Measurements from ENCODE around the gene LPP.

LPP gene

GRCh38 chr3:188674595-188674994, 520.6 kb downstream of the LPP start:
- no peak overlapping the region for H3K9ac ChIP-seq (ENCODE audit: insufficient read length)
- H3K27ac ChIP-seq = peak overlapping the region; percentile 15; the same call in 1 of the 2 replicates
- H3K9me3 ChIP-seq (ENCODE audit: low read depth, low read length) = no peaks in the 10 kb centered on the region
- no peaks in the 10 kb centered on the region for H3K36me3 ChIP-seq (ENCODE audit: insufficient read depth, low read length)
- DNase-seq (ENCODE audit: low read depth, low spot score) = no peak
- no peak for TF ChIP-seq FOXP2 (optimal IDR thresholded peaks at IDR 0.05; ENCODE audit: control extremely low read depth, extremely low read length, insufficient read depth)
- no peak for TF ChIP-seq EZH2 (IDR thresholded peaks at IDR 0.05)
- TF ChIP-seq POLR2AphosphoS5 (IDR thresholded peaks at IDR 0.05; ENCODE audit: borderline replicate concordance, low read depth, low read length) = no peak
- H3K4me3 ChIP-seq = no peak overlapping the region

- Histone ChIP-seq H3K27ac (no peak overlapping the region), H3K36me3 (ENCODE audit: insufficient read depth, low read length) (no peaks in the 10 kb centered on the region), H3K9ac (ENCODE audit: insufficient read length) (no peak overlapping the region), H3K4me3 (no peak overlapping the region), H3K9me3 (ENCODE audit: low read depth, low read length) (no peaks in the 10 kb centered on the region)
- DNase-seq (ENCODE audit: low read depth, low spot score) = no peak
- TF ChIP-seq EZH2 (IDR thresholded peaks at IDR 0.05) (no peak), POLR2AphosphoS5 (IDR thresholded peaks at IDR 0.05; ENCODE audit: borderline replicate concordance, low read depth, low read length) (no peak), FOXP2 (optimal IDR thresholded peaks at IDR 0.05; ENCODE audit: control extremely low read depth, extremely low read length, insufficient read depth) (no peak)
Measured at GRCh38 chr3:188677344-188677743, 523.4 kb downstream of the LPP start.

GRCh38 chr3:188680189-188680588, 526.2 kb downstream of the LPP start:
- Histone ChIP-seq H3K9ac (ENCODE audit: insufficient read length) (no peak overlapping the region), H3K27ac (no peak overlapping the region), H3K4me3 (no peak overlapping the region), H3K9me3 (ENCODE audit: low read depth, low read length) (no peaks in the 10 kb centered on the region), H3K36me3 (ENCODE audit: insufficient read depth, low read length) (no peaks in the 10 kb centered on the region)
- TF ChIP-seq FOXP2 (optimal IDR thresholded peaks at IDR 0.05; ENCODE audit: control extremely low read depth, extremely low read length, insufficient read depth) (no peak), EZH2 (IDR thresholded peaks at IDR 0.05) (no peak), POLR2AphosphoS5 (IDR thresholded peaks at IDR 0.05; ENCODE audit: borderline replicate concordance, low read depth, low read length) (no peak)
- no peak for DNase-seq (ENCODE audit: low read depth, low spot score)

- Histone ChIP-seq H3K4me3 (no peak overlapping the region), H3K9ac (ENCODE audit: insufficient read length) (no peak overlapping the region), H3K9me3 (ENCODE audit: low read depth, low read length) (no peaks in the 10 kb centered on the region), H3K36me3 (ENCODE audit: insufficient read depth, low read length) (no peaks in the 10 kb centered on the region), H3K27ac (no peak overlapping the region)
- no peak for DNase-seq (ENCODE audit: low read depth, low spot score)
- TF ChIP-seq POLR2AphosphoS5 (IDR thresholded peaks at IDR 0.05; ENCODE audit: borderline replicate concordance, low read depth, low read length) (no peak), FOXP2 (optimal IDR thresholded peaks at IDR 0.05; ENCODE audit: control extremely low read depth, extremely low read length, insufficient read depth) (no peak), EZH2 (IDR thresholded peaks at IDR 0.05) (no peak)
Measured at GRCh38 chr3:188680605-188681004, 526.6 kb downstream of the LPP start.

- DNase-seq (ENCODE audit: low read depth, low spot score) = no peak
- Histone ChIP-seq H3K27ac (no peak overlapping the region), H3K9ac (ENCODE audit: insufficient read length) (no peak overlapping the region), H3K9me3 (ENCODE audit: low read depth, low read length) (no peaks in the 10 kb centered on the region), H3K4me3 (no peak overlapping the region), H3K36me3 (ENCODE audit: insufficient read depth, low read length) (no peaks in the 10 kb centered on the region)
- TF ChIP-seq EZH2 (IDR thresholded peaks at IDR 0.05) = no peak
- no peak for TF ChIP-seq FOXP2 (optimal IDR thresholded peaks at IDR 0.05; ENCODE audit: control extremely low read depth, extremely low read length, insufficient read depth)
- no peak for TF ChIP-seq POLR2AphosphoS5 (IDR thresholded peaks at IDR 0.05; ENCODE audit: borderline replicate concordance, low read depth, low read length)
Measured at GRCh38 chr3:188682316-188682715, 528.4 kb downstream of the LPP start.

- Histone ChIP-seq H3K27ac (no peak overlapping the region), H3K36me3 (ENCODE audit: insufficient read depth, low read length) (no peaks in the 10 kb centered on the region), H3K9ac (ENCODE audit: insufficient read length) (no peak overlapping the region), H3K9me3 (ENCODE audit: low read depth, low read length) (no peaks in the 10 kb centered on the region), H3K4me3 (no peak overlapping the region)
- no peak for DNase-seq (ENCODE audit: low read depth, low spot score)
- TF ChIP-seq POLR2AphosphoS5 (IDR thresholded peaks at IDR 0.05; ENCODE audit: borderline replicate concordance, low read depth, low read length) (no peak), EZH2 (IDR thresholded peaks at IDR 0.05) (no peak), FOXP2 (optimal IDR thresholded peaks at IDR 0.05; ENCODE audit: control extremely low read depth, extremely low read length, insufficient read depth) (no peak)
Measured at GRCh38 chr3:188683032-188683521, 529.1 kb downstream of the LPP start.

GRCh38 chr3:188684276-188684675, 530.3 kb downstream of the LPP start:
- no peak for DNase-seq (ENCODE audit: low read depth, low spot score)
- Histone ChIP-seq H3K9ac (ENCODE audit: insufficient read length) (no peak overlapping the region), H3K27ac (no peak overlapping the region), H3K9me3 (ENCODE audit: low read depth, low read length) (no peaks in the 10 kb centered on the region), H3K36me3 (ENCODE audit: insufficient read depth, low read length) (no peaks in the 10 kb centered on the region), H3K4me3 (no peak overlapping the region)
- TF ChIP-seq EZH2 (IDR thresholded peaks at IDR 0.05) = no peak

- Histone ChIP-seq H3K4me3 (no peak overlapping the region), H3K9me3 (ENCODE audit: low read depth, low read length) (no peaks in the 10 kb centered on the region), H3K27ac (no peak overlapping the region), H3K9ac (ENCODE audit: insufficient read length) (no peak overlapping the region), H3K36me3 (ENCODE audit: insufficient read depth, low read length) (no peaks in the 10 kb centered on the region)
- no peak for DNase-seq (ENCODE audit: low read depth, low spot score)
- no peak for TF ChIP-seq POLR2AphosphoS5 (IDR thresholded peaks at IDR 0.05; ENCODE audit: borderline replicate concordance, low read depth, low read length)
- no peak for TF ChIP-seq EZH2 (IDR thresholded peaks at IDR 0.05)
- TF ChIP-seq FOXP2 (optimal IDR thresholded peaks at IDR 0.05; ENCODE audit: control extremely low read depth, extremely low read length, insufficient read depth) = no peak
Measured at GRCh38 chr3:188685789-188686188, 531.8 kb downstream of the LPP start.

GRCh38 chr3:188686324-188686723, 532.4 kb downstream of the LPP start:
- no peak for TF ChIP-seq POLR2AphosphoS5 (IDR thresholded peaks at IDR 0.05; ENCODE audit: borderline replicate concordance, low read depth, low read length)
- TF ChIP-seq EZH2 (IDR thresholded peaks at IDR 0.05) = no peak
- TF ChIP-seq FOXP2 (optimal IDR thresholded peaks at IDR 0.05; ENCODE audit: control extremely low read depth, extremely low read length, insufficient read depth) = no peak
- no peaks in the 10 kb centered on the region for H3K9me3 ChIP-seq (ENCODE audit: low read depth, low read length)
- DNase-seq (ENCODE audit: low read depth, low spot score) = no peak
- no peaks in the 10 kb centered on the region for H3K36me3 ChIP-seq (ENCODE audit: insufficient read depth, low read length)
- no peak overlapping the region for H3K9ac ChIP-seq (ENCODE audit: insufficient read length)
- H3K4me3 ChIP-seq = no peak overlapping the region
- no peak overlapping the region for H3K27ac ChIP-seq

Data from SK-N-MC (cell line).